ENCODE results near the gene HORMAD2.
"Not testable (repeated sequence)": the region's sequence is repeated elsewhere in the genome, so short reads cannot be mapped to it uniquely, and the experiment has no call there.

The HORMAD2 gene

GRCh38 chr22:30191040-30191701 is 110.9 kb downstream of the HORMAD2 start:
- DNase-seq (ENCODE audit: low spot score): no peak

GRCh38 chr22:30192427-30192826 is 112.2 kb downstream of the HORMAD2 start:
- no peak for DNase-seq (ENCODE audit: low spot score)

- DNase-seq (ENCODE audit: low spot score): no peak
These were observed 112.9 kb downstream of the HORMAD2 start for GRCh38 chr22:30193031-30193775.

- peak; percentile 54 for DNase-seq (ENCODE audit: low spot score)
These were observed 115.2 kb downstream of the HORMAD2 start for GRCh38 chr22:30195245-30196140.

GRCh38 chr22:30196141-30196879 is 116.0 kb downstream of the HORMAD2 start:
- peak; percentile 84 for DNase-seq (ENCODE audit: low spot score)

- no peak for DNase-seq (ENCODE audit: low spot score)
These were observed 116.6 kb downstream of the HORMAD2 start for GRCh38 chr22:30196880-30197336.

- DNase-seq (ENCODE audit: low spot score): no peak
These were observed 117.1 kb downstream of the HORMAD2 start for GRCh38 chr22:30197389-30197788.

- DNase-seq (ENCODE audit: low spot score): no peak
These were observed 118.0 kb downstream of the HORMAD2 start for GRCh38 chr22:30198152-30198825.

- DNase-seq (ENCODE audit: low spot score): no peak
These were observed 118.7 kb downstream of the HORMAD2 start for GRCh38 chr22:30198921-30199320.

GRCh38 chr22:30200905-30201304 is 120.6 kb downstream of the HORMAD2 start:
- not testable (repeated sequence) for DNase-seq (ENCODE audit: low spot score)

GRCh38 chr22:30201945-30202344 is 121.7 kb downstream of the HORMAD2 start:
- DNase-seq (ENCODE audit: low spot score): no peak

GRCh38 chr22:30202531-30203006 is 122.3 kb downstream of the HORMAD2 start:
- peak; percentile 50 for DNase-seq (ENCODE audit: low spot score)

- DNase-seq (ENCODE audit: low spot score): no peak
These were observed 123.9 kb downstream of the HORMAD2 start for GRCh38 chr22:30204015-30204741.

- DNase-seq (ENCODE audit: low spot score): peak; percentile 83
These were observed 124.5 kb downstream of the HORMAD2 start for GRCh38 chr22:30204742-30205111.

- peak; percentile 86 for DNase-seq (ENCODE audit: low spot score)
These were observed 125.2 kb downstream of the HORMAD2 start for GRCh38 chr22:30205281-30206115.

- peak; percentile 92 for DNase-seq (ENCODE audit: low spot score)
These were observed 126.7 kb downstream of the HORMAD2 start for GRCh38 chr22:30206944-30207343.

GRCh38 chr22:30208631-30209603 is 128.7 kb downstream of the HORMAD2 start:
- DNase-seq (ENCODE audit: low spot score): peak; percentile 73

- DNase-seq (ENCODE audit: low spot score): no peak
These were observed 129.4 kb downstream of the HORMAD2 start for GRCh38 chr22:30209642-30210041.

All from AG20443 (cell line).